Measurements from ENCODE around the gene PLAAT2. TPM values are rescaled to one million over a fixed set of nuclear protein-coding genes. Genes with fewer than 3 reads are reported as not detected.

PLAAT2 gene
- total RNA-seq, 1 donor from 2014 or later = not detected

DNA sequence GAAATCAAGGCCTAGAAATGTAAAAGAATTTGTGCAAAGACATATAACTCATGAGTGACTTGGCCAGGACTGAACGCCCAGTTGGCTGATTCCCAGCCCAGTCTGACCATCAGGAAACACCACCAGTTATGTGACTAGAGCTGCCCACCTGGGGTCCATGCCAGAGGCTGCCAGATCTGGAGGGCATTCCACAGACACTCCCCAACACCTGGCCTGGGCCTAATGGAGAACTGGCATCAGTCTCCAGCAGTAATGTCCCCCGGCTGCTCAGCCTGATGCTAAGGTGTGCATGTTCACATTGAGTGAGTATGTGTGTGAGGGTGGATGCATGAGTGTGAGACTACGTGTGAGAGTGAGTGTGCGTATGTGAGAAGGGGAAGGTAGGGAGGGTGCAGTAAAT is 35.4 kb upstream of the PLAAT2 start:
- TF ChIP-seq, protein P1, sequence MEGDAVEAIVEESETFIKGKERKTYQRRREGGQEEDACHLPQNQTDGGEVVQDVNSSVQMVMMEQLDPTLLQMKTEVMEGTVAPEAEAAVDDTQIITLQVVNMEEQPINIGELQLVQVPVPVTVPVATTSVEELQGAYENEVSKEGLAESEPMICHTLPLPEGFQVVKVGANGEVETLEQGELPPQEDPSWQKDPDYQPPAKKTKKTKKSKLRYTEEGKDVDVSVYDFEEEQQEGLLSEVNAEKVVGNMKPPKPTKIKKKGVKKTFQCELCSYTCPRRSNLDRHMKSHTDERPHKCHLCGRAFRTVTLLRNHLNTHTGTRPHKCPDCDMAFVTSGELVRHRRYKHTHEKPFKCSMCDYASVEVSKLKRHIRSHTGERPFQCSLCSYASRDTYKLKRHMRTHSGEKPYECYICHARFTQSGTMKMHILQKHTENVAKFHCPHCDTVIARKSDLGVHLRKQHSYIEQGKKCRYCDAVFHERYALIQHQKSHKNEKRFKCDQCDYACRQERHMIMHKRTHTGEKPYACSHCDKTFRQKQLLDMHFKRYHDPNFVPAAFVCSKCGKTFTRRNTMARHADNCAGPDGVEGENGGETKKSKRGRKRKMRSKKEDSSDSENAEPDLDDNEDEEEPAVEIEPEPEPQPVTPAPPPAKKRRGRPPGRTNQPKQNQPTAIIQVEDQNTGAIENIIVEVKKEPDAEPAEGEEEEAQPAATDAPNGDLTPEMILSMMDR (IDR thresholded peaks at IDR 0.05) = no peak
- Mint-ChIP-seq H3K4me3 (ENCODE audit: unreplicated experiment) (no peak overlapping the region), H3K27me3 (ENCODE audit: low read depth) (no peaks in the 10 kb centered on the region), H3K9me3 (ENCODE audit: low read depth) (no peaks in the 10 kb centered on the region), H3K27ac (ENCODE audit: unreplicated experiment) (no peak overlapping the region), H3K4me1 (ENCODE audit: low read depth) (peaks cover 20% of the 10 kb centered on the region), H3K36me3 (ENCODE audit: low read depth) (peaks cover 5% of the 10 kb centered on the region)
- DNase-seq (ENCODE audit: low spot score) = no peak

DNA sequence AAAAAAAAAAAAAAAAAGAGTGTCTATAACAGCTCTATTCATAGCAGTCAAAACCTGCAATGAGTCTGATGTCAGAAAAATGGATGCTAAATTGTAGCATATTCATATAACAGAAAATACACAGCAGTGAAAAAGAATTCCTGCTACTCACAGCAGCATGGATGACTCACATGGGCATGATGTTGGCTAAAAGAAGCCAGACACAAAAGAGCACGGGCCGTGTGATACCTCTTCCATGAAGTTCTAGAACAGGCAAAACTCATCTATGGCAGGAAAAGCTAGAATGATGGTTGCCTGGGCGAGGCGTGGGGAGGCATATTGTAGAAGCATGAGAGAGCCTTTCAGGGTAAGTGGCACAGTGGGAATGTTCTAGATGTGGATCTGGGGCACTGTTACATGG is 32.1 kb upstream of the PLAAT2 start:
- Mint-ChIP-seq H3K27me3 (ENCODE audit: low read depth) (peaks cover 4% of the 10 kb centered on the region), H3K4me3 (ENCODE audit: unreplicated experiment) (no peak overlapping the region), H3K9me3 (ENCODE audit: low read depth) (no peaks in the 10 kb centered on the region), H3K4me1 (ENCODE audit: low read depth) (peaks cover 5% of the 10 kb centered on the region), H3K27ac (ENCODE audit: unreplicated experiment) (peak overlapping the region; percentile 91), H3K36me3 (ENCODE audit: low read depth) (peaks cover 16% of the 10 kb centered on the region)
- TF ChIP-seq, protein P1 (IDR thresholded peaks at IDR 0.05) = no peak
- no peak for DNase-seq (ENCODE audit: low spot score)

- TF ChIP-seq, protein P1 (IDR thresholded peaks at IDR 0.05) = peak; percentile 75
- no peak for DNase-seq (ENCODE audit: low spot score)
- Mint-ChIP-seq H3K9me3 (ENCODE audit: low read depth) (no peaks in the 10 kb centered on the region), H3K4me1 (ENCODE audit: low read depth) (peaks cover 5% of the 10 kb centered on the region), H3K27ac (ENCODE audit: unreplicated experiment) (peak overlapping the region; percentile 53), H3K27me3 (ENCODE audit: low read depth) (peaks cover 4% of the 10 kb centered on the region), H3K4me3 (ENCODE audit: unreplicated experiment) (no peak overlapping the region), H3K36me3 (ENCODE audit: low read depth) (peaks cover 20% of the 10 kb centered on the region)
Measured at GRCh38 chr11:63592975-63593395, 29.8 kb upstream of the PLAAT2 start.

DNA sequence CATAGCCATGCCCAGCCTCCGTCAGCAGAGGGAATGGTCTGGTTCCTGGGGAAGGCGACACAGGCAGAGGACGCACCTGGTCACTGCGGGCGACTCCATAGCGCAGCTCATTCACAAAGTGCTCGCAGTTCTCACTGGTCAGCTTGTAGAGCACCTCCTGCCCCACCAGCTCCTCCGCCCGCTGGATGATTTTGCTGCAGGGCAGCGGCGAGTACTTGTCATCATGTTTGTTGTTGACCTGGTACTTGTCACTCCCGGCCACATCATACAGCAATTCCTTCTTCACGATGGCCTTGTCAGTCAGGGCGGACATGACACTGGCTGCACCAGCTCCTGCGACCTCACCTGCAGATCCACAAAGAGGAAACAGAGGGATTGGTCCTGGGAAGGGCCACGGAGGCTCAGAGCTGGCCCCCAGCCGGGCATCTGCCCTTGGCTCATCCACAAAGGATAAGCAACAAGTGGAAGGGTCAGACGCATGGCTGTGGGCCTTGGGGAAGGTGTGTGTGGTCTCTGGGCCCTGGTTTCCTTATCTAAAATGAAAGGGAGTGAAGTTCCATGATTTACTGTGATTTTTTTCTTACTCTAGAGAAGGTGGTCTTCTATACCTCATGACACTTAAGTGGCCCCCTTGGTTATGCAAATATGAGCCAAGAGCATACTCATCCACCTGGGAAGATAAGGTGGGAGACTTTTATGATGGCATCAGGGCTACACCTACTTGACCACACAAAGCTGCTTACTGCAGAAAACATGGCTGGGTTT is 27.0 kb upstream of the PLAAT2 start:
- Mint-ChIP-seq H3K36me3 (ENCODE audit: low read depth) (peaks cover 26% of the 10 kb centered on the region), H3K9me3 (ENCODE audit: low read depth) (no peaks in the 10 kb centered on the region), H3K4me3 (ENCODE audit: unreplicated experiment) (no peak overlapping the region), H3K4me1 (ENCODE audit: low read depth) (no peaks in the 10 kb centered on the region), H3K27ac (ENCODE audit: unreplicated experiment) (no peak overlapping the region), H3K27me3 (ENCODE audit: low read depth) (peaks cover 4% of the 10 kb centered on the region)
- no peak for DNase-seq (ENCODE audit: low spot score)
- TF ChIP-seq, protein P1 (IDR thresholded peaks at IDR 0.05) = no peak

DNA sequence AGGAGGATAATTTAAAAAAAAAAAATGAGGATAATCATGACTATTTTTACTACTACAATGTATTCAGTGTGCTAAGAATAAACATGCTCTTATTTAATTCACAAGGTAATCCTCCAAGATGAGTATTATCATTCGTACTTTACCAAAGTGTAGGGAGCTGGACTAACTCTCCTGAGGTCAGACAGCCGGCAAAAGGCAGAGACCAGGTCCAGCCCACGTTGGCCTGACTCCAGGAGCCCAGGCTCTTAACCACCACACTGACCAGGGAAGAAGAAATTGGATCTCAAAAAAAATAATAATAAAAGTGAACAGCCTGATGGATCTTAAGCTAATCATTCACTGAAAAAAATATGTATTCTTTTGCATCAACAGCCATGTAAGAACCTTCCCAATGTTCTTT is 25.8 kb upstream of the PLAAT2 start:
- H3K9me3 Mint-ChIP-seq (ENCODE audit: low read depth) = no peaks in the 10 kb centered on the region
- DNase-seq (ENCODE audit: low spot score) = no peak
- H3K4me3 Mint-ChIP-seq (ENCODE audit: unreplicated experiment) = no peak overlapping the region
- H3K36me3 Mint-ChIP-seq (ENCODE audit: low read depth) = peaks cover 25% of the 10 kb centered on the region
- no peaks in the 10 kb centered on the region for H3K4me1 Mint-ChIP-seq (ENCODE audit: low read depth)
- peaks cover 4% of the 10 kb centered on the region for H3K27me3 Mint-ChIP-seq (ENCODE audit: low read depth)
- TF ChIP-seq, protein P1 (IDR thresholded peaks at IDR 0.05) = no peak
- no peak overlapping the region for H3K27ac Mint-ChIP-seq (ENCODE audit: unreplicated experiment)

Measured in chondrocyte (in vitro differentiated cells).